Endothelial cell of hepatic sinusoid (primary cell): ENCODE measurements around the gene UBE2N.
"Not testable (repeated sequence)": the region's sequence is repeated elsewhere in the genome, so short reads cannot be mapped to it uniquely, and the experiment has no call there.

Source experiments
- in situ Hi-C: cut with HindIII; loops from 2 replicates; pipeline ENCODE4 v1.10.0; 2017; ENCODE audit warnings: low sequenced_read_pairs

The UBE2N gene

DNA sequence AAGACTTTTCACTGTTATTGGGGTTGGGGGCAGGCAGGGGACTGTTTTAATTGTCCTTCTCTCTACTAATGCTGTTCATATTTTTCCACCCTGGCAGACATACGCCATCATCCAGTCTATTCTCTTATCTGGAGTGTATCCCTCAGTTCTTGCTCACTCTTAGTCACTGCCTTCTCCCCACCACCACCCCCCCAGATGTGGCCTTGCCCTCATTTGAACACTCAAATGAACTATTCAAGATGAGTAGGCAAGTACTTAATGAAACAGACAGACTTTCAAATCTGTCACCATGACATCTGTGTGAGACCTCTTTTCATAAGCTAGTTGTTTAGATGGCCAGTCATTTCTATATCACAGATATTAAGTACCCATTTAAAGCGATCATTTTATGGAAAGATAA, 54.0 kb downstream of the UBE2N start:
- in situ Hi-C loops: no loop called here

GRCh38 chr12:93381976-93382437, 59.7 kb downstream of the UBE2N start:
- in situ Hi-C loops: loop anchor here (5.0 kb wide), 2 partner anchors 85 to 395 kb away; no protein-coding TSS in a partner anchor

- in situ Hi-C loops: loop anchor here (5.0 kb wide), 2 partner anchors 84 to 394 kb away; no protein-coding TSS in a partner anchor
Observed at GRCh38 chr12:93381161-93381975, 60.4 kb downstream of the UBE2N start.

DNA sequence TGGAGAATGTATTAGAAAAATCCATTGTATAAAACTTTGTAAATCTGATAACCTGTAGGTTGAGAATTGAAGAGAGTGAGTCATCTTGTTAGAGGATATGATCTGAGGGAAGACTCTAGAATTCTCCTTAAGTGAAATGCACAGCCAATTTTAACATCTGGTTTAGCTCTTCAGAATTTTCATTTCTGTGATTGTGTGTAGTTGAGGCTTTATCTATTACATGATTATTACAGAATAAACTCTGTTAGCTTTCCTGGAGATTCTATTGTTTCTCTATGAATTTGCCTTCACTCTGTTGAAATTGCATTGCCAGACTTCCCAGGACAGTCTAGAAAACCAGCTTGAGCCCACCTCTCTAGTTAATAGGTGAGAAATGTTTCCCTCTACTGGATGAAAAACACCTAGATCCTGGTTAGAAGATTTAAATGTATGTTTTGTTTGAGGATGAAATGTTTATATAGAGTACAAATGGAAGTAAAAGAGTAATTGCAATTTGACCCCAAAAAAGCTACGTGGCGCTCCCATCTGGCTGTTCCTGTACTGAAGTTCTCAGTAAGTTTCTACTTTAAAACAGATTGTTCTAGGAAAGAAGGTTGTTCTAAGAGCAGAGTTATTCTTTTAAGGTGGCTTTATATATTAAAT, 61.1 kb downstream of the UBE2N start:
- in situ Hi-C loops: loop anchor here (5.0 kb wide), 2 partner anchors 83 to 393 kb away; no protein-coding TSS in a partner anchor

GRCh38 chr12:93379981-93380361, 61.8 kb downstream of the UBE2N start:
- in situ Hi-C loops: loop anchor here (5.0 kb wide), 2 partner anchors 83 to 393 kb away; no protein-coding TSS in a partner anchor

DNA sequence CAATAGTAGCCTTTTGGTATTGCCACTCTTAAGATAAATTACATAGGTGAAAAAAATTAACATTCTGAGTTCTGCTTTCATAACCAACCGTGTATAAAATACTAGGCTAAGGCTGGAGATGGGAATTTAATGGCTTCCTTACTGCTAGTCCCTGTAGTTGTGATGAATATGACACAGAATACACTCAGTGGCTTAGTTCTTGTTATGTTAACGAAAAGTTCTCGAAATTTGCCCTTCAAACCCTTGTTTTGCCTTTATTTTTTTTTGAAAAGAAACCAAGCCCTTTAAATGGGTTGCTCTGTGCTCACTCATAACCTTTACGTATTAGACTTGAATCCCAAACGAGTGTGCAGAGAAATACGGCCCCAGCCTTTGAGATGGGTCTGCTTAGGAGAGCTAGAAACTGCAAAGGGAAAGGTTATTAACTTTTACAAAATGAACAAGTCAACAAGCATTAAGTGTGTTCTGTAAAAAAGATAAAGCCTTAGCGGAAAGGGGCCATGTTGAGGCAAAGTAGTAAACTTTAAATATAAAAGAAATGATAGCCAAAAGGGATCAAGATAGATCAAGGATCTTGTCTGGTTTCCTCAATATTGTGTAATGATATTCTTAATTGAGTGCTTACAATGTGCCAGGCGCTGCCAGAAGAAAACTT, 62.3 kb downstream of the UBE2N start:
- in situ Hi-C loops: no loop called here

DNA sequence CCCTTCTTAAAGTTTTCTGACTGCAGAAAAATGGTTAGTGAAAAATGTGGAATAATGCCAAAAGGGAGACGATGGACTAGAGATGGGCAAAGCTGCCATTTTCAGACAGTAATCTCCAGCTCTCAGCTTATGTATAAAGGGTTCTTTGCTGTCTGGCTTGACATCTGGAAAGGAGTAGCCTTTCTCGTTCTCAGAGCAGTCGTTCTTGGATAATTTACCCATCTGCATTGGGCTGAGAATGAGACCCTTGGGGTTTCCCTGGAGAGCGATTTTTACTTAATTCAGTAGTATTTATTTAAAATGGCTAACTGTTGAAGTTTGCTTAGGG, 62.8 kb downstream of the UBE2N start:
- in situ Hi-C loops: no loop called here

DNA sequence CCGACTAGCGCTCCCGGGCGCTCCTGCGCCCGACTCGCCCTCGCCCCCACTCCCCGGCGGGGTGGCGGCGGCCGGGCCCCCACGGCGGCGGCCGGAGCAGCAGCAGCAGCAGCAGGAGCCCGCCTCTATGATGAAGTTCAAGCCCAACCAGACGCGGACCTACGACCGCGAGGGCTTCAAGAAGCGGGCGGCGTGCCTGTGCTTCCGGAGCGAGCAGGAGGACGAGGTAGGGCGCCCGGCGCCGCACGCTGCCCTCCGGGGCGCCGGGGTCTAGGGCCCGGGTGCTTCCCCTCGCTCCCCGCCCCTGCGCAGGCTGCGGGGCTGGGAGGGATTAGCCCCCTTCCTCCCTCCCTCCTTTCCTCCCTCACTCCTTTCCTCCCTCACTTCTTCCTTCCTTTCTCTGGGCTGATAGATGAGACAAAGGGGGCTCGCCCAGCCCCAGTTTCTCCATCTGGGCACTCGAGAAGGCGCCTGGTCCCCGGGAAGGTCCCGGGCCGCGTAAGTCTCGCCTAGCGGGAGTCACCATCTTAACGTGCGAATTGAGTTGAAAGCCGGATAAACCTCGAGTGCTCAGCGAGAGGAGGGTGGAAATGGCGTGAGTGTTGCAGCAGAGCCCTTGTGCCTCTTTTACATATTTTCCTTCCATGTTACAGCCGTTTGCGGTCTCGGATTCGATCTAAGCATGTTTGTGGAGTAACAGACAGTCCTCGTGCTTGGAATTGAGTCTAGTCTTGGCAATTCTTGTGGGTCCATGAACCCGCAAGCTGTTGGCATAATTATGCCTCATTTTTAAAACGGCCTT, 63.4 kb downstream of the UBE2N start:
- in situ Hi-C loops: not testable (repeated sequence)

GRCh38 chr12:93377252-93378195, 64.2 kb downstream of the UBE2N start, which contains the start of gene NUDT4:
NUDT4 (plus strand) TSS chr12:93377925; CDS start chr12:93378323, 398 bp downstream.
- in situ Hi-C loops: no loop called here

DNA sequence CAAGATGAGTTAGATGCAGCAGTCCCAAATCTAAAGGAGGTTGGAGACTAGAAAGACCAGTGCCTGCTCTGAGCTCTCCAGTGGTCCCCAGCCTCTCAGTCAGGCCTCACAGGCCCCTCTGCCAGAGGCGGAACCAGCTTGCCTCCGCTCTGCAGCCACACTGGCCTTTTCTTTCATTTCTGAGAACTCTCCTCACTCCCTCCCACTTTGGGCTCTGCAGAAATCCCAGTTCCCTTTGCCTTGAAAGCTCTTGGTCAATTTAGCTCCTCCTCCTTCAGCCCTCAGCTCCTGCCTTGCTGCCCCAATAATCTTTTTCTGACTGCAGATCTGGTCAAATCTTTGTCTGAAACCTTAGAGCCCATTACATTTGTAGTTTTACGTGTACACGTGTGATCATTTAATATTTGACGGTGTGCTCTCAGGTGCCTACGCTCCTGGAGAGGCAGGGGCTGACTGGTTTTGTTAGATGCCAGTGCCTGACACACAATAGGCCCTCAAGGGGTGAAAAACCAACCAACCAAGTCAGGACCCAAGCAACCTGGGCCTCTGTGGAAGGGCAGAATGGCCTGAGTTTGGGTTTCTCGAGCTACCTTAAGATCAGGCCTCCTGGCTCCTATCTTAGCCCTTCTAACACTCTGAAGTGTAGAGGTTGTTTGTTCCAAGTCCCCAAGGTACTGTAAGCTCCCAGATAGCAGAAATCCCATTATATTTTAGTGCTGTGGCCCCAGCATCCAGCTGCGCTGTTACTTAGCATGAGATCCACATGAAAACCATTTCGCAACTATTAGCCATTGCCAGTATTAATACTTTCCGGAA, 65.1 kb downstream of the UBE2N start:
- in situ Hi-C loops: no loop called here

- in situ Hi-C loops: no loop called here
Observed at GRCh38 chr12:93375906-93376305, 65.8 kb downstream of the UBE2N start.

GRCh38 chr12:93373961-93374656, 67.6 kb downstream of the UBE2N start:
- in situ Hi-C loops: no loop called here

- in situ Hi-C loops: no loop called here
Observed at GRCh38 chr12:93370947-93371346, 70.8 kb downstream of the UBE2N start.

DNA sequence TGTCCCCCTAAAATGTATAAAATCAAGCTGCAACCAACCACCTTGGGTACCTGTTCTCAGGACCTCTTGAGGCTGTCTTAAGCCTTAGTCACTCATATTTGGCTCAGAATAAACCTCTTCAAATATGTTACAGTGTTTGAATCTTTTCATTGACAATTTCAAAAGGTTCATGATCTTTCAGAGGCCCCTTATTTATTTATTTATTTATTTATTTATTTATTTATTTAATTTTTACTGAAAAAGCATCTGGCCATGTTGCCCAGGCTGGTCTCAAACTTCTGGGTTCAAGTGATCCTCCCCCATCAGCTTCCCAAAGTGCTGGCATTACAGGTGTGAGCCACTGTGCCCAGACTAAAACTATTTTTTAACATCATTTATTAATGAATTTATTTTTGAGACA, 72.2 kb downstream of the UBE2N start:
- in situ Hi-C loops: loop anchor here (10.0 kb wide), 1 partner anchor 115 kb away; no protein-coding TSS in a partner anchor

GRCh38 chr12:93368766-93369165, 73.0 kb downstream of the UBE2N start:
- in situ Hi-C loops: loop anchor here (10.0 kb wide), 1 partner anchor 114 kb away; no protein-coding TSS in a partner anchor

GRCh38 chr12:93366422-93366821, 75.3 kb downstream of the UBE2N start:
- in situ Hi-C loops: loop anchor here (10.0 kb wide), 1 partner anchor 112 kb away; no protein-coding TSS in a partner anchor

DNA sequence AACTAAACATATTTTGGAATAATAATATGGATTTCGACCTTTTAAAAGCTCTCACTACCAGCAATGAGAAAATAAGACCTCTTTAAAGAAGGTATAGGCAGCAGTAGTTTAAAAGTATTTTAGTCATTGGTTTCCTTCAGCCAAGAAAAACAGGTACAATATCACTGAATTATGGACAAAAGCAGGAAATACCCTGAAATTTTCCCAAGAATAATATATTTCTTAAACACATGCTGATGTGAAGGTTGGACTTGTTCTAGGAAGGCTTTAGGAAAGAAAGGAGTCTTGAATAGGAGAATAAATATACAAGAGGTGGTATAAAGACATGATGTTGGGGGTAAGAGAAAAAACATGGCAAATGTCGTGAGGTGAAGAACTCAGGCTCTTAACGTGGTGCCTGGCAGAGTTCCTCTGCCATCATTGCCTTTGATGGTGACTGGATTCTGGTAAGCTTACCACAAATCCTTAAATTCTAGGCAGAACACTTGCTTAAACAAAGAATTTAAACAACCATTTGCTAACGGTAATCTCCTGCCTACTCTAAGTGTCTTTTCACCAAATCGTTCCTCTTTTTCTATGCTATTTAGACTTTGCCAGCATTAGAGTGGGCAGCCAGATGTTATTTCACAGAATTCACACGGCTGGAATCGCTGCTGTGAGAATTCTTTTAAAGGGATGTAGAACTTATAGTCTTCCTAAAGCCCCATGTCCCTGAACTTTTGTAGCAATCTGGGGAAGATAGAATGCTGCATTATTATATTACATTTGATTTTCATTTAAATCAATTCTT, 75.9 kb downstream of the UBE2N start:
- in situ Hi-C loops: loop anchor here (10.0 kb wide), 1 partner anchor 111 kb away; no protein-coding TSS in a partner anchor
